ENCODE results near the gene EZH2. TPM values are rescaled to one million over a fixed set of nuclear protein-coding genes. Genes with fewer than 3 reads are reported as not detected.

EZH2 gene
- total RNA-seq, 1 experiment from 2014 or later: 30.5 TPM

- ATAC-seq: no peak
- TF ChIP-seq EZH2phosphoT487 (IDR thresholded peaks at IDR 0.05; ENCODE audit: borderline replicate concordance, low read length) (no peak), CTCF (conservative IDR thresholded peaks at IDR 0.05; ENCODE audit: low read depth, low read length) (no peak), EZH2 (IDR thresholded peaks at IDR 0.05; ENCODE audit: low read length, unreplicated experiment) (no peak)
- Histone ChIP-seq H3K9ac (ENCODE audit: low read length) (no peak overlapping the region), H3K4me3 (ENCODE audit: low read length) (no peak overlapping the region), H2AFZ (ENCODE audit: low read length) (no peak overlapping the region), H3K4me2 (ENCODE audit: low read length) (no peak overlapping the region), H4K20me1 (ENCODE audit: low read length) (no peaks in the 10 kb centered on the region), H3K79me2 (ENCODE audit: low read length) (no peaks in the 10 kb centered on the region), H3K27me3 (ENCODE audit: low read length) (no peaks in the 10 kb centered on the region), H3K9me3 (ENCODE audit: low read length) (no peaks in the 10 kb centered on the region), H3K36me3 (ENCODE audit: low read depth, low read length) (peaks cover 34% of the 10 kb centered on the region), H3K9me2 (replicated peaks; ENCODE audit: low read length) (no peaks in the 10 kb centered on the region), H3F3A (ENCODE audit: low read length, unreplicated experiment) (no peaks in the 10 kb centered on the region), H3K27ac (ENCODE audit: low read length) (no peak overlapping the region), H3K4me1 (ENCODE audit: insufficient read depth, low read length) (peaks cover 8% of the 10 kb centered on the region)
- POLR2A ChIA-PET (ENCODE audit: unreplicated experiment): no interaction called here
- no TSS peak for BruUV-seq (replicated peaks)
- CTCF ChIA-PET: no interaction called here
- DNase-seq: no peak
- intact Hi-C loops (cut with micrococcal nuclease): no loop called here
Observed at GRCh38 chr7:148825338-148825737, 58.8 kb downstream of the EZH2 start.

- Histone ChIP-seq H3K27me3 (ENCODE audit: low read length) (no peaks in the 10 kb centered on the region), H3K4me2 (ENCODE audit: low read length) (no peak overlapping the region), H3F3A (ENCODE audit: low read length, unreplicated experiment) (no peaks in the 10 kb centered on the region), H3K4me3 (ENCODE audit: low read length) (no peak overlapping the region), H3K27ac (ENCODE audit: low read length) (no peak overlapping the region), H3K36me3 (ENCODE audit: low read depth, low read length) (peaks cover 32% of the 10 kb centered on the region), H3K9me3 (ENCODE audit: low read length) (no peaks in the 10 kb centered on the region), H2AFZ (ENCODE audit: low read length) (no peak overlapping the region), H3K9me2 (replicated peaks; ENCODE audit: low read length) (no peaks in the 10 kb centered on the region), H3K9ac (ENCODE audit: low read length) (no peak overlapping the region), H3K79me2 (ENCODE audit: low read length) (no peaks in the 10 kb centered on the region), H4K20me1 (ENCODE audit: low read length) (peaks cover 4% of the 10 kb centered on the region; the same call in 1 of the 2 replicates), H3K4me1 (ENCODE audit: insufficient read depth, low read length) (peaks cover 12% of the 10 kb centered on the region)
- DNase-seq (no peak), ATAC-seq (no peak)
- ChIA-PET POLR2A (ENCODE audit: unreplicated experiment) (no interaction called here), CTCF (no interaction called here)
- intact Hi-C loops (cut with micrococcal nuclease): no loop called here
- TF ChIP-seq EZH2phosphoT487 (IDR thresholded peaks at IDR 0.05; ENCODE audit: borderline replicate concordance, low read length): no peak
- TF ChIP-seq CTCF (conservative IDR thresholded peaks at IDR 0.05; ENCODE audit: low read depth, low read length): no peak
- TF ChIP-seq EZH2 (IDR thresholded peaks at IDR 0.05; ENCODE audit: low read length, unreplicated experiment): no peak
- no TSS peak for BruUV-seq (replicated peaks)
Observed at GRCh38 chr7:148824864-148825263, 59.2 kb downstream of the EZH2 start.

GRCh38 chr7:148821422-148821821 lies 62.7 kb downstream of the EZH2 start:
- H3F3A ChIP-seq (ENCODE audit: low read length, unreplicated experiment): peaks cover 6% of the 10 kb centered on the region
- no peak overlapping the region for H3K4me2 ChIP-seq (ENCODE audit: low read length)
- H3K4me1 ChIP-seq (ENCODE audit: insufficient read depth, low read length): peaks cover 14% of the 10 kb centered on the region
- intact Hi-C loops (cut with micrococcal nuclease): no loop called here
- no peaks in the 10 kb centered on the region for H3K9me3 ChIP-seq (ENCODE audit: low read length)
- ATAC-seq: no peak
- DNase-seq: no peak
- peaks cover 5% of the 10 kb centered on the region; the same call in 1 of the 2 replicates for H4K20me1 ChIP-seq (ENCODE audit: low read length)
- no peak overlapping the region for H3K27ac ChIP-seq (ENCODE audit: low read length)
- ChIA-PET CTCF (no interaction called here), POLR2A (ENCODE audit: unreplicated experiment) (no interaction called here)
- no peak overlapping the region for H3K9ac ChIP-seq (ENCODE audit: low read length)
- no peaks in the 10 kb centered on the region for H3K27me3 ChIP-seq (ENCODE audit: low read length)
- TF ChIP-seq CTCF (conservative IDR thresholded peaks at IDR 0.05; ENCODE audit: low read depth, low read length): no peak
- TF ChIP-seq EZH2phosphoT487 (IDR thresholded peaks at IDR 0.05; ENCODE audit: borderline replicate concordance, low read length): no peak
- no peak for TF ChIP-seq EZH2 (IDR thresholded peaks at IDR 0.05; ENCODE audit: low read length, unreplicated experiment)
- no peak overlapping the region for H2AFZ ChIP-seq (ENCODE audit: low read length)
- BruUV-seq (replicated peaks): no TSS peak
- H3K79me2 ChIP-seq (ENCODE audit: low read length): no peaks in the 10 kb centered on the region
- no peaks in the 10 kb centered on the region for H3K9me2 ChIP-seq (replicated peaks; ENCODE audit: low read length)
- no peak overlapping the region for H3K4me3 ChIP-seq (ENCODE audit: low read length)
- H3K36me3 ChIP-seq (ENCODE audit: low read depth, low read length): peaks cover 28% of the 10 kb centered on the region

Data from PC-3 (cell line).